ENCODE results near the gene POU3F1.

The POU3F1 gene

DNA sequence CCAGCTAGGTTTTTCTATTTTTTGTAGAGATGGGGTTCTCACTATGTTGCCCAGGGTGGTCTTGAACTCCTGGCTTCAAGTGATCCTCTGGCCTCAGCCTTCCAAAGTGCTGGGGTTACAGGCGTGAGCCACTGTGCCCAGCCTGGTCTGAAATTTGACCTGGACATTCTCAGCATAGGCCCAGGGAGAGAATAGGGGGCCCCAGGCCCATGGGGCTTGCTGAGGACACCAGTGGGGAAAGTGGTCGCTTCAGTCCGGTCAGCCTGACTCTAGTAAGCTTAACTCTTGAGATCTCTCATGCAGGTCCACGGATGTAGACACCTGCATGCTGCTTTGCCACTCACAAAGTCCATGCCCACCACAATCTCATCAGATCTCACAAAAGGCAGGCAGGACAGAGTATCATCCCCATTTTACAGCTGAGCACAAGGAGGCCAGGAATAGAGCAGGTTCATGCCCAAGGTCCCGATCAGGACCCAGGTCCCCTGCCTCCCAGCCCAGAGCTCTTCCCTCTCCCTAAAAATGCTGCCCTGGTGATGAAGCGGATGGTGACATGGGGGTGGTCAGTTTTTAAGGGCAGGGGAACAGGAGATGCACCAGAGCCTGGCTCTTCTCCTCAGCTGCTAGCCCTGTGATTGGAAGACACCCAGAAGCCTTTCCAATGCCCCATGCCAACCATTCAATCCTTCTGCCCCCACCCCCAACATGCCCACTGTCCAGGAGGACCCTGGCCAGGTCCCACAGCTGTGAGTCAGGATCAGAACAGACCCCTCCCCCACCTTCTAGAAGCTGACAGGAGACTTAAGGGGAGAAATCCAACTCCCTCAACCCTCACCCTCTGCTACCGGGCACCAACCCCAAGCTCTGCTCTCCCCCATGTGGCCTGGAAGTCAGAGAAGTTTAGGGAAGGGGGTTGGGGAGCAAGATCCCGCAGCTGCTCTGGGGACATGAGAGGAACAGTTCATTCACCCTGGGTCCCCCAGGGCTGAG, 43.0 kb downstream of the POU3F1 start:
- DNase-seq = no peak

DNA sequence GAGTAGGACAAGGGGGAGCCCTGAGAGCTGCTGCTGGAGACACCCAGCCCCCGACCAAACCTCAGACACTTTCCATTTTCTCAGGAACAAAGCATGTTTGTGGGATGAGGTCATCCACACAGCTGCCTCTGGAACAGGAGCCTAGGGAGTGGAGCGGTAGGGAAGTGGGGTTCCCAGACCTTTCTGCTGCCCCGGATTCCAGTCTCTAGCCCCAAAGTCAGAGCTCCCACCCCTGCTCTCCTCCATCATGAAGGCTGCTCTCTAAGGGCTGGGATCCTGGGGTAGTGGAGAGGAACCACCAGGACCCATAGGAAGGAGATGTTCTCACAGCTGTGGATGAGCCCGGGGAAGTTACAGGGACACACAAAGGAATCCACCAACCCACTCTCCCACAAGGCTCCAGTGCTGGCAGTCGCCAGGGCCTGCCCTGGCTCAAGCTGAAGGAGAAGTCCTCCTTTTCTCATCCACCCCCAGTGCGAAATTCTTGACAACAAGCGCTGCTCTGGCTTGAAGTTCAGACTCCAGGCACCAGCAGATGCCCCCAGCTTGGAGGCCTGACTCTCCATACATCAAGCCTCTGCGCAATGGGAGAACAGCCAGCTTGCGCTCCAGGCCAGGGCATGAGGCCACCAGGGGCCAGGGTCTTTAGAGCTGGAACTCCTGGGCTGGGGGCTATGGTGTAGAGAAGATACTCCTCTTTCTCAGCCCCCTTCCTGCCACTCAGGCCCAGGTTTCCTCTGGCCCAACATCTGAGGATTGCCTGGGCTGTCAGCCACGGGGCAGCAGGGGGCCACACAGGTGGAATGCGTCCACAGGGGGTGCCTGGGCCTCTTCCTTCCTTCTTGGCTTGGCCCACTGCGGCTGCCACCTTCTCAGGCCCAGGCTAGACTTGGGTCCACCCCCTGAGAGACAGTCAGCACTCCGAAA, 45.8 kb downstream of the POU3F1 start:
- peak; percentile 77 for DNase-seq

DNA sequence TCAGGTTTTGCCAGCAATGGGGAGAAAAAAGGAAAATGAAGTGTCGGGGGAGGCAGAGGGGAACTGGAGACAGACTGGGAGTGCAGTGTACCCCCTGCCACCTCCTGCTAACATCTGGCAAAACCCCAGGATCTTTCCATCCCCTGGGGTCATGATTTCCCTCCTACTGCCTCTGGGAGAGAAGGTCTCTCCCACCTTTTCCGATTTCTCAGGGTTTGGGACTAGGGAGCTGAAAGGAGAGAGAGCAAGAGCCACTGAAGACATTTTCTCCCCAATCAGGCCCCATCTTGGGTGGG, 46.4 kb downstream of the POU3F1 start:
- no peak for DNase-seq

DNA sequence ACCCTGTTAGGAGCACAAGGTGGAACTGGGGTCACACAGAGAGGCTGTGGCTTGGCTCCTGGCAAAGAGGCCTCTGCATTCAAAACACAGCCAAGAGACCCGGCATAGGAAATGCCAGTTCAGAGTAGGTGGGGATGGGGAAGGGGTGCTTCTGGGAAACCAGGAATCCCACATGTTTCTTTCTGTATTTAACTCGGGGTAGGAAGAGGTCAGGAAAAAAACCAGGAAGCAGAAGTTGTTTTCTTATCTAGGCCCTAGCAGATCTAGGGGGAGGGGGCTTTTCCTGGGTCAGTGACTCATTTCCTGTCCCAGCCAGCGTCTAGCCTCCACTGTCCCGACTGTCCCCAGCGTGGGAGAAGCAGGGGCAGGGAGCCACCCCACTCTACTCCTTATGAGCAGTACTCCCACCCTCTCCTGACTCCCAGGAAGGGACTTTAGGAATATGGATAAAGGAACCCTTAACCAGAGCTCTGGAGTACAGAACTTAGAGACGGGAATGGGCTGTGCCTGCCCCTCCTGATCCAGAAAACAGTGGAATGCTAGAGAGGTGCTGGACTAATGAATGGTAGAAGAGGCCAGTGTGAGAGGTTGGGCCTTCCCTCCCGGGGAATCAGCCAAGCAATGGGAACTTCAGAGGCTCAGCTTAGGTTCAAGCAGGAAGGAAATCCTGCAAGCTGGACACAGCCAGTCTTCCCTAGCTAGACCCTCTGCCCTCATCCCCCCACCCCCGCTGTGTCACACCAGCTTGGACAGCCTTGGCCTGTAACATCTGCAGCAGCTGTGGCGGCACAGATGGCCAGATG, 47.0 kb downstream of the POU3F1 start:
- DNase-seq = peak; percentile 79

DNA sequence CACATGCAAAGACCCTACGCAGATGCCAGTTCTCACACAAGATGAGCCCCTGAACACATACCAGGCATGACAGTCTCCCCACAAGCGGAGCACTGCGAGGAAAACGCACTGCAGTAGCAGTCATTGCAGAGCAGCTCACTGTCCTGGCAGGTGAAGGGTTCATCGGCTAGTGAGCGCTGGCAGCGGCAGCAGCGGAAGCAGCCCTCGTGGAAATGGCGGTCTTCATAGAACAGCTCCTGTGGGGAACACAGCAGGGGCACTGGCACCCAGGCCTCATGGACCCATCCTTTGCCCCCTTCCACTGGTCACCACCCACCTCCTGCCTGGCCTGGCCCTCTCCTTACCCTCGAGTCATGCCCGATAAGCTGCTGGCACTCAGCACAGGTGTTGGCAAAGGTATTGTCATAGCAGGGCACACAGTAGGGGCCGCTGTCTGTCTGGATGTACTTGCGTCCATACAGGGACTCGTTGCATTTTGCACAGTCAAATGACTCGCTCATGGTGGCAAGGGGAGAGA, 47.6 kb downstream of the POU3F1 start:
- no peak for DNase-seq

DNA sequence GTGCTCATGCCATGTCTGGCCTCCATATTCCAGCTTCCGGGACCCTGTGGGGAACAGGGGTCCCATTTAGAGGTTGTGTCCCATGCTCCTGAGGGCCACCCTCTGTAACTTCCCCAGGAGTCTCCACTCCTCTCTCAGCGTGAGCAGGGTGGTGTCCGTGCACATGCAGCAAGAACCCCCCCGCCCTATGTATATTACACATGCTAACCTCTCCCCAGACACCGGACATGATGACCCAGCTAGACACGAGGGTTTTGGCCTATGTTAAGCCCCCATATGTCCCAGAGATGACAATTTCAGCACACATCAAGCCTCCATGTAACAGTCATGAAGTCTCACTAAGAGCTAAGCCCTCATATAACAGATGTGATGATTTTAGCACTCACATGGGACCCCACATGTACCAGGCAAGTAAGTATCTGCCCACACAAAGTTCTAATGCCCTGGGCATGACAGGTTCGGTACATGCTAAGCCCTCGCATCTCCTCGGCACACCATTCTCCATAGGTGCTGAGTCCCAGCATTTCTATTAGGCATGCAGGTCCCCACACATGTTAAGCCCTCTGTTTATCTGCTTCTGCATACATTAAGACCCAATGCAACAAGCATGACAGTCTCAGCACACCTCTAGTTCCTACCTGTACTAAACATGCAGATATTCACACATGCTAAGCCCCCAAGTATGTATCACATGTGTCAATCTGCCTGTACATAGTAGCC, 48.3 kb downstream of the POU3F1 start:
- DNase-seq = no peak

GRCh38 chr1:37997256-37998088, 49.1 kb downstream of the POU3F1 start:
- no peak for DNase-seq

- peak; percentile 69 for DNase-seq
Measured at GRCh38 chr1:37995751-37996345, 50.7 kb downstream of the POU3F1 start.

- peak; percentile 26 for DNase-seq
Measured at GRCh38 chr1:37994886-37995566, 51.6 kb downstream of the POU3F1 start.
